ENCODE measurements around the gene CDK14. TPM values are rescaled to one million over a fixed set of nuclear protein-coding genes. Genes with fewer than 3 reads are reported as not detected.

Gene CDK14
- total RNA-seq, 1 donor from 2014 or later = 64.6 TPM

GRCh38 chr7:90564455-90564854, 31.7 kb upstream of the CDK14 start:
- no peak overlapping the region for H3K27ac Mint-ChIP-seq
- H3K36me3 Mint-ChIP-seq = no peaks in the 10 kb centered on the region
- H3K27me3 Mint-ChIP-seq (ENCODE audit: low read depth) = no peaks in the 10 kb centered on the region
- peaks cover 1% of the 10 kb centered on the region for H3K4me1 Mint-ChIP-seq
- no peak for TF ChIP-seq CTCF (IDR thresholded peaks at IDR 0.05; ENCODE audit: unreplicated experiment)
- no peak overlapping the region for H3K4me3 Mint-ChIP-seq
- no peak for DNase-seq (ENCODE audit: low spot score in 2 of 2, unreplicated experiment in 2 of 2)
- peaks cover 4% of the 10 kb centered on the region for H3K9me3 Mint-ChIP-seq

- Mint-ChIP-seq H3K27me3 (ENCODE audit: low read depth) (no peaks in the 10 kb centered on the region), H3K4me3 (no peak overlapping the region), H3K27ac (no peak overlapping the region), H3K4me1 (peaks cover 6% of the 10 kb centered on the region), H3K9me3 (no peaks in the 10 kb centered on the region), H3K36me3 (no peaks in the 10 kb centered on the region)
- DNase-seq (ENCODE audit: low spot score in 2 of 2, unreplicated experiment in 2 of 2) = no peak
- no peak for TF ChIP-seq CTCF (IDR thresholded peaks at IDR 0.05; ENCODE audit: unreplicated experiment)
These were observed 27.9 kb upstream of the CDK14 start for GRCh38 chr7:90568213-90568612.

GRCh38 chr7:90569368-90569767, 26.8 kb upstream of the CDK14 start:
- Mint-ChIP-seq H3K27me3 (ENCODE audit: low read depth) (no peaks in the 10 kb centered on the region), H3K36me3 (no peaks in the 10 kb centered on the region), H3K27ac (no peak overlapping the region), H3K4me1 (peaks cover 6% of the 10 kb centered on the region), H3K4me3 (no peak overlapping the region), H3K9me3 (no peaks in the 10 kb centered on the region)
- DNase-seq (ENCODE audit: low spot score in 2 of 2, unreplicated experiment in 2 of 2) = no peak
- no peak for TF ChIP-seq CTCF (IDR thresholded peaks at IDR 0.05; ENCODE audit: unreplicated experiment)

- Mint-ChIP-seq H3K27me3 (ENCODE audit: low read depth) (no peaks in the 10 kb centered on the region), H3K9me3 (no peaks in the 10 kb centered on the region), H3K27ac (no peak overlapping the region), H3K4me3 (no peak overlapping the region), H3K36me3 (no peaks in the 10 kb centered on the region), H3K4me1 (peaks cover 6% of the 10 kb centered on the region)
- TF ChIP-seq CTCF (IDR thresholded peaks at IDR 0.05; ENCODE audit: unreplicated experiment) = no peak
- DNase-seq (ENCODE audit: low spot score in 2 of 2, unreplicated experiment in 2 of 2) = no peak
These were observed 25.7 kb upstream of the CDK14 start for GRCh38 chr7:90570373-90570959.

- Mint-ChIP-seq H3K4me1 (peaks cover 12% of the 10 kb centered on the region), H3K9me3 (no peaks in the 10 kb centered on the region), H3K36me3 (no peaks in the 10 kb centered on the region), H3K4me3 (no peak overlapping the region), H3K27ac (no peak overlapping the region), H3K27me3 (ENCODE audit: low read depth) (no peaks in the 10 kb centered on the region)
- TF ChIP-seq CTCF (IDR thresholded peaks at IDR 0.05; ENCODE audit: unreplicated experiment) = no peak
- DNase-seq (ENCODE audit: low spot score in 2 of 2, unreplicated experiment in 2 of 2) = no peak
These were observed 21.8 kb upstream of the CDK14 start for GRCh38 chr7:90574146-90574819.
